HepG2 (cell line): Measurements from ENCODE around the gene DNAJC21. TPM values are rescaled to one million over a fixed set of nuclear protein-coding genes. Genes with fewer than 3 reads are reported as not detected.

ENCODE experiments used
- ATAC-seq: fragments of 200-7000 bp; cut with Tn5 transposase; 3 replicates; pipeline ENCODE4 v1.9.1; 2020; ENCODE audit warnings: mild to moderate bottlenecking, moderate library complexity
- BruUV-seq: library from RNA; stranded (reverse); fragments of 400-500 nt; replicated peaks from 2 replicates; lab custom pipeline; 2021; lab: Mats Ljungman, UMichigan
- CTCF ChIA-PET: fragments of 300-600 bp; formaldehyde crosslinking; extraction: SDS; loops from one replicate; lab custom pipeline; 2021; ENCODE audit warnings: low total read pairs, inconsistent platforms, low intra/inter-chr PET ratio; lab: Yijun Ruan, JAX
- POLR2A ChIA-PET: fragments of 350-600 bp; sonication (Branson Sonifier 250); formaldehyde crosslinking; loops from one replicate; lab custom pipeline; 2020; ENCODE audit warnings: antibody characterized with exemption, inconsistent platforms; lab: Yijun Ruan, JAX
- DNase-seq: peaks from one replicate; pipeline ENCODE4 v3.0.0-alpha.2; 2015; ENCODE audit warnings: low spot score
- FAIRE-seq: peaks from 3 replicates; lab custom pipeline; 2011; peaks lifted over from hg19 to GRCh38; lab: Jason Lieb, UNC
- H2AFZ ChIP-seq: one replicate; pipeline ENCODE4 v1.6.1; 2011; ENCODE audit warnings: low read length, inconsistent platforms
- H3K27ac ChIP-seq: fragments of 300-600 bp; 3 replicates; pipeline ENCODE4 v1.8.0; 2011; ENCODE audit warnings: mixed run types, mild to moderate bottlenecking, mixed read lengths, low read length, inconsistent platforms; ENCODE audit not compliant: insufficient read depth; ENCODE audit errors: extremely low read length
- H3K27me3 ChIP-seq, 2 experiments: fragments of 200-600 bp in 1 of 2; 2 replicates in 1 of 2; 3 replicates in 1 of 2; pipeline versions ENCODE4 v1.6.0 to v1.8.0; 2011; ENCODE audit warnings: low read length in 2 of 2, mild to moderate bottlenecking in 2 of 2, moderate library complexity in 2 of 2, inconsistent platforms in 1 of 2; ENCODE audit not compliant: insufficient read depth in 2 of 2, control insufficient read depth in 1 of 2
- H3K36me3 ChIP-seq, 2 experiments: fragments of 200-600 bp in 1 of 2; replicated peaks in 1 of 2; 2 replicates in 1 of 2; 3 replicates in 1 of 2; pipeline versions ENCODE4 v1.5.1 to v1.8.0; 2011; ENCODE audit warnings: low read length in 2 of 2, inconsistent platforms in 1 of 2; ENCODE audit not compliant: insufficient read depth in 2 of 2, control insufficient read depth in 1 of 2
- H3K4me1 ChIP-seq: 2 replicates; pipeline ENCODE4 v1.5.1; 2012; ENCODE audit warnings: low read length, inconsistent platforms; ENCODE audit not compliant: insufficient read depth
- H3K4me2 ChIP-seq: 2 replicates; pipeline ENCODE4 v1.6.0; 2011; ENCODE audit warnings: low read depth, low read length, inconsistent platforms
- H3K4me3 ChIP-seq, 3 experiments: fragments of 200-600 bp in 1 of 3; sonication (generic), shearing (Covaris generic) in 1 of 3; replicated peaks in 1 of 3; 2 replicates each; pipeline ENCODE4 v1.5.1; 2011 to 2016; ENCODE audit warnings: low read length in 3 of 3, inconsistent platforms in 2 of 3, low read depth in 2 of 3, mild to moderate bottlenecking in 2 of 3, control low read depth in 1 of 3, mixed read lengths in 1 of 3; ENCODE audit not compliant: insufficient read depth in 1 of 3
- H3K79me2 ChIP-seq: one replicate; pipeline ENCODE4 v1.6.1; 2011; ENCODE audit warnings: low read length, inconsistent platforms; ENCODE audit not compliant: insufficient read depth
- H3K9ac ChIP-seq: 2 replicates; pipeline ENCODE4 v1.6.0; 2011; ENCODE audit warnings: mild to moderate bottlenecking, low read depth, low read length, inconsistent platforms; ENCODE audit not compliant: insufficient read depth
- H3K9me3 ChIP-seq: 2 replicates; pipeline ENCODE4 v1.5.1; 2012; ENCODE audit warnings: mild to moderate bottlenecking, low read length
- H4K20me1 ChIP-seq: 2 replicates; pipeline ENCODE4 v1.6.0; 2011; ENCODE audit warnings: inconsistent platforms, mild to moderate bottlenecking, low read length, moderate library complexity; ENCODE audit not compliant: insufficient read depth
- KDM3A ChIP-seq: IDR thresholded peaks from 2 replicates; pipeline ENCODE4 v1.6.1; 2018; ENCODE audit warnings: low read depth, missing compliant biosample characterization
- KLF6 ChIP-seq: IDR thresholded peaks from 2 replicates; pipeline ENCODE4 v1.8.0; 2016; ENCODE audit warnings: missing biosample characterization, missing genetic modification reagents
- ZNF589 ChIP-seq: sonication (generic); formaldehyde crosslinking; conservative IDR thresholded peaks from 2 replicates; pipeline ENCODE4 v1.8.0; 2022; ENCODE audit warnings: mild to moderate bottlenecking, moderate library complexity, missing genetic modification reagents
- WGBS: methylation state at CpG from one replicate; pipeline ENCODE4 v1.1.6; 2017; ENCODE audit warnings: low lambda C conversion rate; 5-methylcytosine and 5-hydroxymethylcytosine counted together
- in situ Hi-C: cut with HindIII; loops from 2 replicates; pipeline ENCODE4 v1.10.0; 2017; ENCODE audit warnings: low pct_unique_long_range_greater_than_20kb; ENCODE audit not compliant: extremely low pct_ligation_motif_present
- intact Hi-C: fragments of 100-400 bp; cut with micrococcal nuclease; formaldehyde crosslinking; loops from one replicate; pipeline ENCODE4 v1.10.0; 2022; ENCODE audit not compliant: unreplicated experiment
- polyA plus RNA-seq, 8 experiments: library from polyadenylated mRNA; depleted of rRNA in 3 of 8; stranded (reverse) in 7 of 8; unstranded in 1 of 8; fragments of >200 nt; fragmentation: Illumina TruSeq in 4 of 8; extraction: Trizol in 4 of 8; gene quantifications; 2 replicates each; pipeline versions ENCODE4 v1.2.1 to v1.2.3, GENCODE V29; 2011 to 2016; ENCODE audit warnings: low read depth in 4 of 8, missing spikeins in 1 of 8, mixed read lengths in 1 of 8; ENCODE audit not compliant: insufficient read depth in 1 of 8
- total RNA-seq, 5 experiments: library from RNA; depleted of rRNA; stranded (reverse); fragments of >200 nt; fragmentation: Illumina TruSeq; extraction: Trizol; gene quantifications; 2 replicates each; pipeline ENCODE4 v1.2.3, GENCODE V29; 2016; ENCODE audit warnings: low read depth in 1 of 5

The DNAJC21 gene
- total and polyA plus RNA-seq, 2 of the 13 experiments (the other 11 are each of a cell fraction or from before 2014, with no cell fraction given): 10.9 to 41.6 TPM

GRCh38 chr5:35004771-35005170, 75.4 kb downstream of the DNAJC21 start:
- H4K20me1 ChIP-seq: no peaks in the 10 kb centered on the region
- no peaks in the 10 kb centered on the region for H3K9me3 ChIP-seq
- H3K27me3 ChIP-seq: no peaks in the 10 kb centered on the region
- DNase-seq (no peak), FAIRE-seq (no peak), ATAC-seq (no peak)
- no peak overlapping the region for H2AFZ ChIP-seq
- H3K79me2 ChIP-seq: no peaks in the 10 kb centered on the region
- no peak overlapping the region for H3K27ac ChIP-seq
- WGBS: 89% methylated on average over 1 of the region's 1 CpG
- ChIA-PET CTCF (no interaction called here), POLR2A (no interaction called here)
- no TSS peak for BruUV-seq
- no peaks in the 10 kb centered on the region for H3K4me1 ChIP-seq
- TF ChIP-seq KLF6 (no peak), ZNF589 (CRISPR knock-in tag) (no peak), KDM3A (CRISPR knock-in tag) (no peak)
- intact Hi-C loops (loop anchor here (5.0 kb wide), 1 partner anchor 532 kb away; no protein-coding TSS in a partner anchor), in situ Hi-C loops (loop anchor here (10.0 kb wide), 1 partner anchor 520 kb away; no protein-coding TSS in a partner anchor)
- H3K4me2 ChIP-seq: no peak overlapping the region
- no peak overlapping the region for H3K9ac ChIP-seq
- no peaks in the 10 kb centered on the region for H3K36me3 ChIP-seq
- no peak overlapping the region for H3K4me3 ChIP-seq

Other genes with a start within 250 kb of the DNAJC21 start
- 1.1 and 1.4 TPM in 2 replicates for gene TTC23L, start 90.4 kb upstream of the DNAJC21 start, total RNA-seq (2016; rRNA removed; fragmentation: Illumina TruSeq; extraction: Trizol)
- 0.37 and 0.54 TPM in 2 replicates for gene TTC23L, start 90.4 kb upstream of the DNAJC21 start, polyA plus RNA-seq (2011; rRNA removed)
- 39.1 and 51.0 TPM in 2 replicates for gene RAD1, start 14.1 kb upstream of the DNAJC21 start, total RNA-seq (2016; rRNA removed; fragmentation: Illumina TruSeq; extraction: Trizol)
- gene RAD1, start 14.1 kb upstream of the DNAJC21 start, polyA plus RNA-seq (2011; rRNA removed): 12.7 and 14.7 TPM in 2 replicates
- gene BRIX1, start 13.8 kb upstream of the DNAJC21 start, total RNA-seq (2016; rRNA removed; fragmentation: Illumina TruSeq; extraction: Trizol): 78.4 and 114 TPM in 2 replicates
- 16.4 and 23.6 TPM in 2 replicates for gene BRIX1, start 13.8 kb upstream of the DNAJC21 start, polyA plus RNA-seq (2011; rRNA removed)
- 0.13 TPM in 1 of 2 replicates, not detected in the other for gene AGXT2, start 118.4 kb downstream of the DNAJC21 start, total RNA-seq (2016; rRNA removed; fragmentation: Illumina TruSeq; extraction: Trizol)
- 0.04 and 0.05 TPM in 2 replicates for gene AGXT2, start 118.4 kb downstream of the DNAJC21 start, polyA plus RNA-seq (2011; rRNA removed)